Hepatocyte (in vitro differentiated cells): ENCODE data around the gene TTC7B. TPM values are rescaled to one million over a fixed set of nuclear protein-coding genes. Genes with fewer than 3 reads are reported as not detected.

ENCODE experiments used
- DNase-seq: peaks from one replicate; pipeline ENCODE4 v3.0.0-alpha.2; 2016; ENCODE audit warnings: low spot score
- H2AFZ ChIP-seq: fragments of 200-600 bp; sonication (generic); 2 replicates; pipeline ENCODE4 v1.6.0; 2016; ENCODE audit warnings: antibody characterized with exemption, mild to moderate bottlenecking
- H3K27ac ChIP-seq: fragments of 200-600 bp; sonication (generic); 2 replicates; pipeline ENCODE4 v1.5.1; 2016; ENCODE audit warnings: mild to moderate bottlenecking
- H3K27me3 ChIP-seq: fragments of 200-600 bp; sonication (generic); 2 replicates; pipeline ENCODE4 v1.6.1; 2016
- H3K36me3 ChIP-seq: fragments of 200-600 bp; sonication (generic); replicated peaks from 2 replicates; pipeline ENCODE4 v1.5.1; 2016; ENCODE audit warnings: low read depth; ENCODE audit not compliant: insufficient read depth
- H3K4me1 ChIP-seq: fragments of 200-600 bp; sonication (generic); 2 replicates; pipeline ENCODE4 v1.5.1; 2016; ENCODE audit warnings: mild to moderate bottlenecking, moderate library complexity; ENCODE audit not compliant: insufficient read depth
- H3K4me2 ChIP-seq: fragments of 200-600 bp; sonication (generic); 2 replicates; pipeline ENCODE4 v1.6.0; 2016
- H3K4me3 ChIP-seq: fragments of 200-600 bp; sonication (generic); 2 replicates; pipeline ENCODE4 v1.5.1; 2016; ENCODE audit warnings: mild to moderate bottlenecking
- H3K79me2 ChIP-seq: fragments of 200-600 bp; sonication (generic); 2 replicates; pipeline ENCODE4 v1.6.0; 2017; ENCODE audit warnings: mild to moderate bottlenecking
- H3K9me2 ChIP-seq: fragments of 200-600 bp; sonication (generic); replicated peaks from 2 replicates; pipeline ENCODE4 v1.6.0; 2017; ENCODE audit warnings: mild to moderate bottlenecking; ENCODE audit not compliant: insufficient read depth
- H3K9me3 ChIP-seq: fragments of 200-600 bp; sonication (generic); 2 replicates; pipeline ENCODE4 v1.5.1; 2016; ENCODE audit warnings: low read depth, mild to moderate bottlenecking
- H4K20me1 ChIP-seq: fragments of 200-600 bp; sonication (generic); 2 replicates; pipeline ENCODE4 v1.6.0; 2016; ENCODE audit warnings: mild to moderate bottlenecking; ENCODE audit not compliant: insufficient read depth, poor library complexity, severe bottlenecking
- CTCF ChIP-seq: fragments of 200-600 bp; sonication (generic); IDR thresholded peaks from 2 replicates; pipeline ENCODE4 v1.5.1; 2016; ENCODE audit warnings: antibody characterized with exemption, mild to moderate bottlenecking; ENCODE audit not compliant: poor library complexity
- EZH2 ChIP-seq: fragments of 200-600 bp; sonication (generic); IDR thresholded peaks from 2 replicates; pipeline ENCODE4 v1.6.1; 2016; ENCODE audit warnings: antibody characterized with exemption, mild to moderate bottlenecking, borderline replicate concordance
- EZH2phosphoT487 ChIP-seq: fragments of 200-600 bp; sonication (generic); IDR thresholded peaks from one replicate; pipeline ENCODE4 v1.6.1; 2018; ENCODE audit warnings: antibody characterized with exemption, mild to moderate bottlenecking, low read depth, moderate library complexity; ENCODE audit not compliant: unreplicated experiment, severe bottlenecking
- WGBS: methylation state at CpG from one replicate; pipeline ENCODE4 v1.1.6; 2016; ENCODE audit warnings: low lambda C conversion rate; ENCODE audit errors: missing lambda C conversion rate; 5-methylcytosine and 5-hydroxymethylcytosine counted together
- polyA plus RNA-seq: library from polyadenylated mRNA; unstranded; fragments of >200 nt; fragmentation: Nextera tagmentation; extraction: Ambion mirVana; gene quantifications from 2 replicates; pipeline ENCODE4 v1.2.1, GENCODE V29; 2016
- total RNA-seq: library from RNA; depleted of rRNA; stranded (reverse); fragments of >200 nt; gene quantifications from 2 replicates; pipeline ENCODE4 v1.2.3, GENCODE V29; 2014

The TTC7B gene
- total and polyA plus RNA-seq, 2 experiments from 2014 or later, result 10.7 to 25.5 TPM

DNA sequence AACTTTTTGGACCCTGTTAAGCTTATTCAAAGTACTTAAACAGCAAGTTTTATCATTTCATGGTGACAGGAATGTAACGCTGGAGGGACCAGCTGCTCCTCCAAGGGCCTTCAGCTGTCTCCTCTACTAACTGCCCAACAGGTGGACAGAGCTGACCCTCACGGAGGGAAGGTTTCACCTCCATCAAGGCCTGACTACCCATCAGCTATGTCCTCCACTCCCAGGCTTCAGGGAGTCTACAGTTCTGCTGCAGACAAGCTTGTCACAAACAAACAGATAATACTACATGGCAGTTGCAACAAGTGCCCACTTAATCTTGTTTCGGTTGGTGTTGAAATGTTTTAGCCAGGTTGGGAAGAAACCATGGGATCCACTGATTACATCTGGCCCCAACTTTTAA lies 175.1 kb downstream of the TTC7B start:
- no peak overlapping the region for H3K4me3 ChIP-seq
- H3K4me1 ChIP-seq, result peaks cover 19% of the 10 kb centered on the region
- H2AFZ ChIP-seq, result no peak overlapping the region
- WGBS, result 82% methylated on average over 3 of the region's 3 CpGs
- H3K9me2 ChIP-seq, result no peaks in the 10 kb centered on the region
- H3K79me2 ChIP-seq, result no peaks in the 10 kb centered on the region
- TF ChIP-seq EZH2 (no peak), CTCF (no peak), EZH2phosphoT487 (no peak)
- no peaks in the 10 kb centered on the region for H3K36me3 ChIP-seq
- no peak overlapping the region for H3K27ac ChIP-seq
- DNase-seq, result no peak
- H4K20me1 ChIP-seq, result no peaks in the 10 kb centered on the region
- H3K27me3 ChIP-seq, result no peaks in the 10 kb centered on the region
- no peaks in the 10 kb centered on the region for H3K9me3 ChIP-seq
- peak overlapping the region; percentile 51 for H3K4me2 ChIP-seq

DNA sequence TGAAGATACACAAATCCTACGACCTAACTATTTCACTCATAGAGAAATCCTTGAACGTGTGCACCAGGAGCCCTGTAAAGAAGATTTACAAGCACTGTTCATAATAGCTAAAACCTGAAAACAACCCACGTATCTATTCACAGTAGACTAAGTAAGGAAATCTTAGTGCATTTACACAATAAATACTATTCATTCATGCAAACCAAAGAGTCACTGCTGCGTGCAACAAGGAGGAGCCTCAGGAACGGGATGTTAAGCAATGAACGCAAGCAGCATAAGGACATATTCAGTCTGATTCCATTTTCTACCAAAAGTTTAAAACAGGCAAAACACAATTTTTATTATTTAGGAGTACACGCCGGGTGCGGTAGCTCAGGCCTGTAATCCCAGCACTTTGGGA lies 176.6 kb downstream of the TTC7B start:
- TF ChIP-seq EZH2 (no peak), CTCF (no peak), EZH2phosphoT487 (no peak)
- no peak for DNase-seq
- 96% methylated on average over 9 of the region's 9 CpGs for WGBS

DNA sequence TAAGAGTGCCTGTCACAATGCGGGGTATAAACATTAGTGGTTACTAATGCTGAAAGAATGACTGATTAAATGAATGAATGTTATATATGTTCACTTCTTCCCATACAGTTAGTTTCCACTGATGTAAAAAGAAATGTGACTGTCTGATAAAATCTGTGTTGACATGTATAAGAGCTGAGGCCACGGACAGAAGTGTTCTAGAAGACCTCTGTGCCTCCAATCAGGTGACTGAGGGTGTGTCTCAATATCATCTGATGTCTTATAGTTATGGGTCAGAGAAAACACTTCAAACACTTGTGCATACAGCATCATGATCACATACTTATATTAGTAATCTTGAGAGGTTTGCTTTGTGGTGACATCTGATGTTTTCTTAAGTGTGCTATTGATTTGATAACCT lies 183.4 kb downstream of the TTC7B start:
- no peak overlapping the region for H3K4me2 ChIP-seq
- no peak overlapping the region for H3K4me3 ChIP-seq
- no peak for TF ChIP-seq CTCF
- no peak for TF ChIP-seq EZH2
- TF ChIP-seq EZH2phosphoT487, result no peak
- H3K27me3 ChIP-seq, result no peaks in the 10 kb centered on the region
- peaks cover 6% of the 10 kb centered on the region for H3K4me1 ChIP-seq
- no peak overlapping the region for H3K27ac ChIP-seq
- no peaks in the 10 kb centered on the region for H4K20me1 ChIP-seq
- 76% methylated on average over 2 of the region's 2 CpGs for WGBS
- no peak for DNase-seq
- no peaks in the 10 kb centered on the region for H3K9me2 ChIP-seq
- no peaks in the 10 kb centered on the region for H3K9me3 ChIP-seq
- no peaks in the 10 kb centered on the region for H3K36me3 ChIP-seq
- H2AFZ ChIP-seq, result no peak overlapping the region
- no peaks in the 10 kb centered on the region for H3K79me2 ChIP-seq

More for the DNA sequence above, 176.6 kb downstream of the TTC7B start:
- no peaks in the 10 kb centered on the region for H3K9me3 ChIP-seq
- H3K79me2 ChIP-seq, result no peaks in the 10 kb centered on the region
- no peak overlapping the region for H2AFZ ChIP-seq
- no peaks in the 10 kb centered on the region for H3K36me3 ChIP-seq
- no peaks in the 10 kb centered on the region for H4K20me1 ChIP-seq
- H3K4me1 ChIP-seq, result peaks cover 13% of the 10 kb centered on the region
- no peaks in the 10 kb centered on the region for H3K9me2 ChIP-seq
- no peak overlapping the region for H3K4me2 ChIP-seq
- no peak overlapping the region for H3K27ac ChIP-seq
- H3K27me3 ChIP-seq, result no peaks in the 10 kb centered on the region
- H3K4me3 ChIP-seq, result no peak overlapping the region

DNA sequence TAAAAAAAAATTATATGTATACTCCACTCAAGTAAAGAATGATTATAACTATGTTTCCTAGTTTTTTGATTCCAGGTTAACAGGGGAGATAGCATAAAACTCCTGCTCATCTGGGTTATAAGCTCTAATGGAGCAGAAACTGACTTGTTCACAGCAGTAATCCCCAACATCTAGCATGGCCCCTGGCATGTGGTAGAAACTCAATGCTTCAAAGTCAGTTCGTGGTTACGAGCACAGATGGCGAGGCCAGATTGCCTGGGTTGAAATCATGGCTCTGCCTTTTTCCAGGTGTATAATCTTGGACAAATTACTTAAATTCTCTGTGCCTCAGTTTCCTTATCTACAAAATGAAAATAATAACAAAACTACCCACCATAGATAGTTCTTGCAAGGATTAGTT lies 183.8 kb downstream of the TTC7B start:
- no peaks in the 10 kb centered on the region for H3K27me3 ChIP-seq
- DNase-seq, result no peak
- no peak overlapping the region for H3K27ac ChIP-seq
- 83% methylated on average over 3 of the region's 3 CpGs for WGBS
- no peak overlapping the region for H3K4me2 ChIP-seq
- H3K4me3 ChIP-seq, result no peak overlapping the region
- H4K20me1 ChIP-seq, result no peaks in the 10 kb centered on the region
- H3K79me2 ChIP-seq, result no peaks in the 10 kb centered on the region
- peaks cover 7% of the 10 kb centered on the region for H3K4me1 ChIP-seq
- no peak overlapping the region for H2AFZ ChIP-seq
- H3K36me3 ChIP-seq, result no peaks in the 10 kb centered on the region
- no peak for TF ChIP-seq EZH2
- TF ChIP-seq CTCF, result no peak
- no peak for TF ChIP-seq EZH2phosphoT487
- no peaks in the 10 kb centered on the region for H3K9me3 ChIP-seq
- no peaks in the 10 kb centered on the region for H3K9me2 ChIP-seq
